ENCODE data around the gene SHB.

DNA sequence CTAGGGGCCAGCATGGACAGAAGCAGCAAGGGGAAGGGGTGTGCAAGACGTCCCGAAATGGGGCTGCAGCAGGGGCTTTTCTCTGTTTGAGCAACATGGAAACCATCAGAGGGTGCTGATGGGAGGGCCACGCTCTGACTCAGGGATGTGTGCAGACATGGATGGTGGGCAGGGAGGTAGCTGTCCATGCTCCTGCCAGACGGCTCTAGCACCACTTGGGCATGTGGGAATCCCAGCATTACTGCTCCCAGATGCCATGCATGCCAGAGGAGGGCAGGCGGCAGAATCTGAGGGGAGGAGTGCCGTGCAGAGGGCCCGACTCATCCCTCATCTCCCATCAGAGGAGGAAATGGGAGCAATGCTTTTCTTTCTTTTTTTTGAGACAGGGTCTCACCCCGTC lies 119.5 kb downstream of the SHB start:
- TF ChIP-seq NFRKB (IDR thresholded peaks at IDR 0.05) (no peak), BHLHE40 (IDR thresholded peaks at IDR 0.05; ENCODE audit: borderline replicate concordance) (no peak), CTBP1 (IDR thresholded peaks at IDR 0.05; ENCODE audit: borderline replicate concordance) (no peak), HDGF (IDR thresholded peaks at IDR 0.05; ENCODE audit: borderline replicate concordance) (no peak), ELF4 (IDR thresholded peaks at IDR 0.05) (no peak), FOXM1 (IDR thresholded peaks at IDR 0.05; ENCODE audit: borderline replicate concordance) (no peak), SUZ12 (IDR thresholded peaks at IDR 0.05) (no peak), FOXA1 (IDR thresholded peaks at IDR 0.05) (no peak), SP1 (IDR thresholded peaks at IDR 0.05) (no peak), TARDBP (IDR thresholded peaks at IDR 0.05) (no peak)
- TF ChIP-seq, protein P1, sequence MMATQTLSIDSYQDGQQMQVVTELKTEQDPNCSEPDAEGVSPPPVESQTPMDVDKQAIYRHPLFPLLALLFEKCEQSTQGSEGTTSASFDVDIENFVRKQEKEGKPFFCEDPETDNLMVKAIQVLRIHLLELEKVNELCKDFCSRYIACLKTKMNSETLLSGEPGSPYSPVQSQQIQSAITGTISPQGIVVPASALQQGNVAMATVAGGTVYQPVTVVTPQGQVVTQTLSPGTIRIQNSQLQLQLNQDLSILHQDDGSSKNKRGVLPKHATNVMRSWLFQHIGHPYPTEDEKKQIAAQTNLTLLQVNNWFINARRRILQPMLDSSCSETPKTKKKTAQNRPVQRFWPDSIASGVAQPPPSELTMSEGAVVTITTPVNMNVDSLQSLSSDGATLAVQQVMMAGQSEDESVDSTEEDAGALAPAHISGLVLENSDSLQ (IDR thresholded peaks at IDR 0.05) = no peak
